Measurements from ENCODE around the gene TUBGCP3. TPM values are rescaled to one million over a fixed set of nuclear protein-coding genes. Genes with fewer than 3 reads are reported as not detected.

TUBGCP3 gene
- total RNA-seq, 2 donors from 2014 or later, result 18.6 to 19.5 TPM

GRCh38 chr13:112467236-112467635, 120.7 kb downstream of the TUBGCP3 start:
- intact Hi-C loops (cut with DNase I), result no loop called here
- ATAC-seq (no peak), DNase-seq (no peak)

DNA sequence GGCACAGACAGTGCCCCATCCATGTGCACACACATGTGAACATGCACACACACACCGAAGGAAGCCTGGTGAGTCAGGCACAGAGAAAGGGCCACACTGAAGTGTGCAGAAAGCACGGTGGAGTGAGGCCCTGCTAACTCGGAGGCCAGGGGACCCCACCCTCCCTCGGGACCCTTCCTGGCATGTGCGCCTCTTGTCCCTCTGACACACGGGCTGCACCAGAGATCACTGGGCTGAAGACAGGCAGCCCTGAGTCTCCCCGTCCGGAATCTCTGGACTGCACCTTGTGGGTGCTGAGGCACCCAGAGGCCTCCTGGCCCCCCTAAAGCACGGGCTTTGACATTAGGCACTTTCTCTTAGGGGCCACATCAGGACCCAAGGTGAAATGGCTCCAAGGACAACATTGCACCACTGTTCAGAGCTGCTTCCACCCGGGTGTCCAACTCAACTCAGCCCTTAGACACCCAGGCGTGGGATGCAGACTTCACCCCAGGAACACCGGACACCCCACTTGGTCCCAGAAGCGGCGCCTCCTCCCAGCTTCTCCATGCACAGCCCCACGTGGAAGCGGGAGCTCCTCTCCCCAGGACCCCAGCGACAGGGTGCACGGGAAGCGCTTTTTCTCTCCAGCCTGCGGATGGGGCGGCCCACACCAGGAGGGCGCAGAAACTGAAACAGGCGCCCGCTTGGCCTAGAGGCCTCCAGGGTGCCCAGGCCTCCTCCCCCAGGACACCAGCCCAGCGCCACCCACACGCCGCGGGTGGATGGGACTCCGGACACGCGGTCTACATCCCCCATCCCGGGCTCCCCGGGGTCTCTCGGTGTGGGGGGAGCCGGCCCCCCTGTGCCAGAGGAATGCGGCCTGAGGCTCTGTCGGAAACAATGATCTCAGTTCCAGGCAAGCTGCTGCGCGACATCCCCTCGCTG, 121.6 kb downstream of the TUBGCP3 start:
- no peak for ATAC-seq
- intact Hi-C loops (cut with DNase I), result no loop called here
- DNase-seq, result no peak

DNA sequence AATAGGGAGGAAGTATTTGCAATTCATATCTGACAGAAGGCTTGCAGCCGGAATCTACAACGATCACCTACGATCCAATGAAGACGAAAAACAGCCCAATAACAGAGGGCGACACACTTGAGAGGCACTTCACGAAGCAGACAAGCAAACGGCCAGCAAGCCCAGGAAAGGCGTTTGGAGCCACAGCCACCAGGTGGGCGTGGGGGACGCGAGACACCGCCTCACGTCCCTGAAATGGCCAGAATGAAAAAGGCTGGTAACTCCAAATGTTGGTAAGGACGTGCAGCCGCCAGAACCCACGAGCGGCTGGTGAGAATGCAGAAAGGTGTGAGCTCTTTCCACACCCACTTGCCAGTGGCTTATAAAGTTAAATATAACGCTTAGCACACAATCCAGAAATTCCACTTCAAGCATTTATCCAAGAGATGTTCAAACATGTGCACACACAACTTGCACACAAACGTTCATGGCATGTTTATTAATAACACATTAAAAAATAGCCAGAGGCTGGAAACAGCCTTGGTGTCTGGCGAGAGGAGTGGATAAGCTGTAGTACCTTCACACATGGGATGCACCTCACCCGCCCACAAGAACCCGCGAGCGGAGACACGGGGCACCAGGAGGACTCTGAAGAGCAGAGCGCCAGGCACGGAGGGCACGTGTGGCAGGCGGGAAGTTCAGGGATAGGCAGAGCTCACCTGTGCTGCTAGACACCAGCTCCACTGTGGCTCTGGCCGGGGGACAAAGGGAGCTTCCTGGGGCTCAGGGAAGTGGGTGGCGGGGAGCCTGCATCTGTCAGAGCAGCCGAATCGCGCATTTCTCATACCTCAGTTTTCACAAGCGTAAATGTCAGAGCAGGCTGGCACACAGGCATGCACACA, 122.5 kb downstream of the TUBGCP3 start:
- intact Hi-C loops (cut with DNase I), result no loop called here
- ATAC-seq, result no peak

GRCh38 chr13:112464720-112465119, 123.2 kb downstream of the TUBGCP3 start:
- ATAC-seq, result no peak
- intact Hi-C loops (cut with DNase I), result no loop called here
- no peak for DNase-seq

More for the DNA sequence above, 122.5 kb downstream of the TUBGCP3 start:
- no peak for DNase-seq

GRCh38 chr13:112462408-112462807, 125.5 kb downstream of the TUBGCP3 start:
- DNase-seq, result no peak
- ATAC-seq, result no peak
- intact Hi-C loops (cut with DNase I), result no loop called here

- no peak for ATAC-seq
- no peak for DNase-seq
Observed at GRCh38 chr13:112457485-112457884, 130.5 kb downstream of the TUBGCP3 start.

GRCh38 chr13:112457081-112457480, 130.9 kb downstream of the TUBGCP3 start:
- intact Hi-C loops (cut with DNase I), result no loop called here
- DNase-seq (no peak), ATAC-seq (no peak)

More at GRCh38 chr13:112457485-112457884, 130.5 kb downstream of the TUBGCP3 start:
- intact Hi-C loops (cut with DNase I), result no loop called here

GRCh38 chr13:112456138-112457056, 131.6 kb downstream of the TUBGCP3 start:
- intact Hi-C loops (cut with DNase I), result no loop called here
- DNase-seq (no peak), ATAC-seq (no peak)

GRCh38 chr13:112455476-112456059, 132.4 kb downstream of the TUBGCP3 start:
- intact Hi-C loops (cut with DNase I), result no loop called here
- ATAC-seq (no peak), DNase-seq (no peak)

GRCh38 chr13:112454648-112455334, 133.2 kb downstream of the TUBGCP3 start:
- ATAC-seq (no peak), DNase-seq (no peak)
- intact Hi-C loops (cut with DNase I), result no loop called here

DNA sequence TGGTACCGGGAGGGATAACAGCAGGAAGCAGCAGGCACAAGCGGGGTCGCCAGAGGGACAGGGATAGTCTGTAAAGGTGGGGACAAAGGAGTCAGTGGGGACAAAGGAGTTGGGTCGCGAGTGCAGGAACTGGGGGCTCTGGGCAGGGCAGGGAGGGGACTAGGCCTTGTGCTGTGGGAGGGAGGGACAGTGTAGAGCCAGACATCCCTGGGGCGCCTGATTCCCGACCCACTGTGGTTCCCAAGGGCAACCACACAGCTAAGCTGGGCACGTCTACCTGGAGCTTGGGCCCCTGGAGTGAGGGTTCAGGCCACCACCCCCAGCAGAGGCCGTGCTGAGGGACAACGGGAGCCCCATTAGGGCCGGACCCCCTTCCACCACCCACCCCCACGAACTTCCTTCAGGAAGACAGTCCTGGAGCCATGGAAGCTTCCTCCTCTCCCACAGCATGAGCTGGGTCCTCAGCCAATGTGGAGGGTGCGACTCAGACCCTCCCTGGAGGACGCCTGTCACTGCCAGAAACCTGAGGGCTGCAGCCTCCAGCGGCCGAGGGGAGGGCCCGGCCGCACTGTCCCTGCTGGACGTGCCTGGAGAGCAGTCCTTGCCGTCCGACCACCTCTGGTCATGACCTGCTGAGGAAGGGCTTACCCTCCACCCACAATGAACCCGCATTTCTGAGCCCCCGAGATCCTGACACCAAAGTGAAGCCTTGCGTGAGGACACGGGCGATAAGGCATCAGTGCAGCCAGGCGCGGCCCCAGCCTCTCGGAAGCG, 133.9 kb downstream of the TUBGCP3 start:
- DNase-seq, result no peak
- no peak for ATAC-seq
- intact Hi-C loops (cut with DNase I), result no loop called here

- ATAC-seq, result no peak
- intact Hi-C loops (cut with DNase I), result no loop called here
- DNase-seq, result no peak
Observed at GRCh38 chr13:112453207-112453829, 134.6 kb downstream of the TUBGCP3 start.

- no peak for ATAC-seq
- intact Hi-C loops (cut with DNase I), result no loop called here
- DNase-seq, result no peak
Observed at GRCh38 chr13:112452380-112453206, 135.4 kb downstream of the TUBGCP3 start.

DNA sequence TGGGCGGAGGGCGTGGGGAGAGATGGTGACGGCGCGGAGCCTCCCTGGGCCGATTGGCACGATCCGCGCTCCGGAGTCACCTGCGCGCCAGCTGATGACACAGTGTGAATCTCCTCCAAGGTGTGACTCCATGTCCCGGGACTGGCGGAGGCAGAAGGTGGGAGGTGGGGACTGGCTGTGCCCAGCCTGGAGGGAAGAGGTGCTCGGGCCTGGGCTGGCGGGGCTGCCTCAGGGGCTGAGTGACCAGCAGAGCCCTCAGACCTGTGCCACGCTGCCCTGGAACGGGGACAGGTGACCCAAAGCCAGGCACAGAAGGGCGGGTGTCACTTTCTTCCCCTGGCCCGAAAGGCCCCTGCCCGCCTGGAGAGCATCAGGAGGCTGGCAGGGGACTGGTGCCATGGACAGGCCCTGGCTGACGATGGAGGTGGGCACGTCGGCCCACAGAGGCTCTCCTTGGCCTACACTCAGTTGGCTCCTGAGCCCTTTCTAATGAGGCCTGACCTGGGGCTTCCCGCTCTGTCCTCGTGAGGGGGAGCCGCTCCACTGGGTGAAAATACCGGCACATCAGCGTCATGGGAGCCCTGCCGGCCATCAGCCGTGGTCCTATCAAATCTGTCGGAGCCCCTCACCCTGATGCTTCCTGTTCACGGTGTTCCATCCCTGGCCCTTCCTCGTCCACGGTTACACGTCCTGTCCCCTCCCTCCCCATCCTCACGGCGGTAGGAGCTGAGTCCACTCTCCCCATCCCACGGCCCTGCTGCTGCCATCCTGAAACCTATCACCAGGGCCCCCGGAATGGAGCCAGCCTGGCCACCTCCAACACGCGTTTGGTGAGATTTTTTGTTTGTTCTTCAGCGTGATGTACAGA, 136.2 kb downstream of the TUBGCP3 start:
- no peak for ATAC-seq
- intact Hi-C loops (cut with DNase I), result no loop called here
- no peak for DNase-seq

DNA sequence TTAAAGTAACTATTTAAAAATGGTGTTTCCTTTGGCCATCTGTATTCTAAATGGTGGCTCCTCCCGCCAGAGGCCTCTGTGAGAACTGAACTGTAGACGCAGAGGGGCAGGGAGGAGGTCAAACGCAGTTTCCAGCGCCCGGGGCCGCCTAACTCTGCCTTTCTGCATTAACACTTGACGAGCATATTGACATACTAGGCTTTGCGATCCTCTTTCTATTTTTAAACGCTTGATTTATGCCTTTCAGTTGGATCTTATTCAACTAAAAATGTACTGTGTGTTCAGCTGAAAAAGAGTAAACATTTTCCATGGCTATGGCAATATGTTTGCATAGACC, 137.1 kb downstream of the TUBGCP3 start:
- intact Hi-C loops (cut with DNase I), result no loop called here
- no peak for ATAC-seq
- no peak for DNase-seq

Data from left cardiac atrium (tissue), 4 donors.